Nephron progenitor cell (in vitro differentiated cells): ENCODE measurements around the gene DNAJC11.

Source experiments
- DNase-seq: peaks from one replicate; pipeline ENCODE4 v3.0.0; 2021
- H3K27ac Mint-ChIP-seq: 2 replicates; pipeline ENCODE4 v1.8.0; 2021; ENCODE audit warnings: mild to moderate bottlenecking, moderate library complexity, mixed read lengths
- H3K27me3 Mint-ChIP-seq: 2 replicates; pipeline ENCODE4 v1.8.0; 2021; ENCODE audit warnings: mild to moderate bottlenecking, low read depth, mixed read lengths; ENCODE audit not compliant: poor library complexity
- H3K36me3 Mint-ChIP-seq: 2 replicates; pipeline ENCODE4 v1.8.0; 2021; ENCODE audit warnings: low read depth, mixed read lengths
- H3K4me1 Mint-ChIP-seq: 2 replicates; pipeline ENCODE4 v1.8.0; 2021; ENCODE audit warnings: mixed read lengths
- H3K4me3 Mint-ChIP-seq: 2 replicates; pipeline ENCODE4 v1.8.0; 2021; ENCODE audit warnings: mild to moderate bottlenecking, moderate library complexity, mixed read lengths
- H3K9me3 Mint-ChIP-seq: 2 replicates; pipeline ENCODE4 v1.8.0; 2021; ENCODE audit warnings: mild to moderate bottlenecking, moderate library complexity, mixed read lengths
- TF ChIP-seq, protein P1 (sequence below): fragments of 200-600 bp; sonication (generic); IDR thresholded peaks from 2 replicates; pipeline ENCODE4 v1.5.0; 2021; ENCODE audit warnings: antibody characterized with exemption

The DNAJC11 gene

GRCh38 chr1:6593810-6594209 lies 107.8 kb downstream of the DNAJC11 start:
- H3K4me1 Mint-ChIP-seq, result peaks cover 38% of the 10 kb centered on the region
- H3K4me3 Mint-ChIP-seq, result no peak overlapping the region
- no peak overlapping the region for H3K27ac Mint-ChIP-seq
- no peaks in the 10 kb centered on the region for H3K9me3 Mint-ChIP-seq
- no peaks in the 10 kb centered on the region for H3K27me3 Mint-ChIP-seq
- H3K36me3 Mint-ChIP-seq, result peaks cover 35% of the 10 kb centered on the region
- TF ChIP-seq, protein P1, sequence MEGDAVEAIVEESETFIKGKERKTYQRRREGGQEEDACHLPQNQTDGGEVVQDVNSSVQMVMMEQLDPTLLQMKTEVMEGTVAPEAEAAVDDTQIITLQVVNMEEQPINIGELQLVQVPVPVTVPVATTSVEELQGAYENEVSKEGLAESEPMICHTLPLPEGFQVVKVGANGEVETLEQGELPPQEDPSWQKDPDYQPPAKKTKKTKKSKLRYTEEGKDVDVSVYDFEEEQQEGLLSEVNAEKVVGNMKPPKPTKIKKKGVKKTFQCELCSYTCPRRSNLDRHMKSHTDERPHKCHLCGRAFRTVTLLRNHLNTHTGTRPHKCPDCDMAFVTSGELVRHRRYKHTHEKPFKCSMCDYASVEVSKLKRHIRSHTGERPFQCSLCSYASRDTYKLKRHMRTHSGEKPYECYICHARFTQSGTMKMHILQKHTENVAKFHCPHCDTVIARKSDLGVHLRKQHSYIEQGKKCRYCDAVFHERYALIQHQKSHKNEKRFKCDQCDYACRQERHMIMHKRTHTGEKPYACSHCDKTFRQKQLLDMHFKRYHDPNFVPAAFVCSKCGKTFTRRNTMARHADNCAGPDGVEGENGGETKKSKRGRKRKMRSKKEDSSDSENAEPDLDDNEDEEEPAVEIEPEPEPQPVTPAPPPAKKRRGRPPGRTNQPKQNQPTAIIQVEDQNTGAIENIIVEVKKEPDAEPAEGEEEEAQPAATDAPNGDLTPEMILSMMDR, result no peak
- no peak for DNase-seq

- no peaks in the 10 kb centered on the region for H3K9me3 Mint-ChIP-seq
- H3K36me3 Mint-ChIP-seq, result peaks cover 35% of the 10 kb centered on the region
- peaks cover 38% of the 10 kb centered on the region for H3K4me1 Mint-ChIP-seq
- H3K27me3 Mint-ChIP-seq, result no peaks in the 10 kb centered on the region
- TF ChIP-seq, protein P1, result no peak
- no peak for DNase-seq
- no peak overlapping the region for H3K4me3 Mint-ChIP-seq
- no peak overlapping the region for H3K27ac Mint-ChIP-seq
Observed at GRCh38 chr1:6592865-6593593, 108.6 kb downstream of the DNAJC11 start.

GRCh38 chr1:6592441-6592840 lies 109.2 kb downstream of the DNAJC11 start:
- H3K27ac Mint-ChIP-seq, result no peak overlapping the region
- no peak overlapping the region for H3K4me3 Mint-ChIP-seq
- TF ChIP-seq, protein P1, result no peak
- DNase-seq, result no peak
- peaks cover 32% of the 10 kb centered on the region for H3K4me1 Mint-ChIP-seq
- no peaks in the 10 kb centered on the region for H3K27me3 Mint-ChIP-seq
- H3K36me3 Mint-ChIP-seq, result peaks cover 31% of the 10 kb centered on the region
- no peaks in the 10 kb centered on the region for H3K9me3 Mint-ChIP-seq

DNA sequence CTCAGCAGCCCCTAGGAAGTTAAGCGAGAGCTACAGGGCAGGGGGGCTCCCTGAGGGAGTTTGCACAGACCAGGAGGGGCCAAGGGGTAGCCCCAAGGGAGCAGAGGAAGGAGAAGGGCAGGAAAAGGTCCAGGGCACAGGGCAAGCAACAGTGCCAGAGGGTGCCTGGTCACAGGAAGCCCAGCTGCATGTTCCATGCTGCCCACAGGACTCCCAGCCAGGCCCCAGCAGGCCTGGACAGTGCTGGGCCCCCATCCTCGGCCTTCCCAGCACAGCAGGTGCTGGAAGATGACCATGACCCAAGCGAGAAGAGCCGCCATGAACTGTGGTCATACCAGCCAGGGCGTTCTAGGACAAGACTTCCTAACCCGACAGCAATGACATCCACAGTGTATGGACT lies 110.0 kb downstream of the DNAJC11 start:
- Mint-ChIP-seq H3K36me3 (peaks cover 31% of the 10 kb centered on the region), H3K27ac (no peak overlapping the region), H3K27me3 (no peaks in the 10 kb centered on the region), H3K4me1 (peaks cover 24% of the 10 kb centered on the region), H3K4me3 (no peak overlapping the region), H3K9me3 (no peaks in the 10 kb centered on the region)
- no peak for DNase-seq
- TF ChIP-seq, protein P1, result no peak

- H3K4me3 Mint-ChIP-seq, result no peak overlapping the region
- H3K27me3 Mint-ChIP-seq, result no peaks in the 10 kb centered on the region
- no peak overlapping the region for H3K27ac Mint-ChIP-seq
- DNase-seq, result no peak
- H3K9me3 Mint-ChIP-seq, result no peaks in the 10 kb centered on the region
- peaks cover 19% of the 10 kb centered on the region for H3K4me1 Mint-ChIP-seq
- H3K36me3 Mint-ChIP-seq, result peaks cover 31% of the 10 kb centered on the region
- TF ChIP-seq, protein P1, result no peak
Observed at GRCh38 chr1:6591222-6591621, 110.4 kb downstream of the DNAJC11 start.

GRCh38 chr1:6590046-6590445 lies 111.6 kb downstream of the DNAJC11 start:
- Mint-ChIP-seq H3K4me1 (peaks cover 15% of the 10 kb centered on the region), H3K36me3 (peaks cover 20% of the 10 kb centered on the region), H3K4me3 (no peak overlapping the region), H3K9me3 (no peaks in the 10 kb centered on the region), H3K27ac (peak overlapping the region; percentile 83), H3K27me3 (no peaks in the 10 kb centered on the region)
- TF ChIP-seq, protein P1, result no peak
- DNase-seq, result no peak
